EH (cell line): ENCODE data around the gene MCCC2.
"Not testable (repeated sequence)": the region's sequence is repeated elsewhere in the genome, so short reads cannot be mapped to it uniquely, and the experiment has no call there.

Source experiments
- DNase-seq: peaks from one replicate; pipeline ENCODE4 v3.0.0-alpha.2; 2015; ENCODE audit warnings: low read depth

Gene MCCC2

GRCh38 chr5:71586941-71587765, at the start of gene MCCC2:
TSS of gene MCCC2 (plus strand) at chr5:71587340. CDS start at chr5:71587426, 86 bp downstream.
- DNase-seq, result peak; percentile 96

DNA sequence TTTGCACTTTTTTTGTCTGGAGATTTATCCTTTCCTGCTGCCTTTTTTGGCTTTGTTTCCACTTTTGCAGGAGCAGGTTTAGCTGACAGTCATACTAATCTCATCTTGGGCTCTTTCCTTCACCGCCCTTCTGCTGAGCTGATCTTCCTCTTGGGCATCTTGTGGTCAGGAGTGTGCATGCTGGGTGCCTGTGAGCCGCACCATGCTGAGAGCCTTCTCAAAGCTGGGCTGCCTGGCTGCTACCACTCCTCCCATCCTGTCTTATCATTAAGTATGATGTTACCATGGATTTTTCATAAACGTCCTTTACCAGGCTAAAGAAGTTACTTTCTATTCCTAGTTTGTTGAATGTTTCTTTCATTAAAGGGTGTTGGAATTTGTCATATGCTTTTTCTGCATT, 49.5 kb upstream of the MCCC2 start:
- peak; percentile 9 for DNase-seq

GRCh38 chr5:71550885-71551284, 36.3 kb upstream of the MCCC2 start:
- not testable (repeated sequence) for DNase-seq

DNA sequence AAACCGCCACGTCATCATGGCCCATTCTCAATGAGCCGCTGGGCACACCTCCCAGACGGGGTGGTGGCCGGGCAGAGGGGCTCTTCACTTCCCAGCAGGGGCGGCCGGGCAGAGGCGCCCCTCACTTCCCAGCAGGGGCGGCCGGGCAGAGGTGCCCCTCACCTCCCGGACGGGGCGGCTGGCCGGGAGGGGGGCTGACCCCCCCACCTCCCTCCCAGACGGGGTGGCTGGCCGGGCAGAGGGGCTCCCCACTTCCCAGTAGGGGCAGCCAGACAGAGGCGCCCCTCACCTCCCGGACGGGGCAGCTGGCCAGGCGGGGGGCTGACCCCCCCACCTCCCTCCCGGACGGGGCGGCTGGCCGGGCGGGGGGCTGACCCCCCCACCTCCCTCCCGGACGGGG, 35.6 kb upstream of the MCCC2 start:
- DNase-seq, result not testable (repeated sequence)

- DNase-seq, result not testable (repeated sequence)
Observed at GRCh38 chr5:71552026-71552749, 35.0 kb upstream of the MCCC2 start.

- DNase-seq, result no peak
Observed at GRCh38 chr5:71563161-71563560, 24.0 kb upstream of the MCCC2 start.

DNA sequence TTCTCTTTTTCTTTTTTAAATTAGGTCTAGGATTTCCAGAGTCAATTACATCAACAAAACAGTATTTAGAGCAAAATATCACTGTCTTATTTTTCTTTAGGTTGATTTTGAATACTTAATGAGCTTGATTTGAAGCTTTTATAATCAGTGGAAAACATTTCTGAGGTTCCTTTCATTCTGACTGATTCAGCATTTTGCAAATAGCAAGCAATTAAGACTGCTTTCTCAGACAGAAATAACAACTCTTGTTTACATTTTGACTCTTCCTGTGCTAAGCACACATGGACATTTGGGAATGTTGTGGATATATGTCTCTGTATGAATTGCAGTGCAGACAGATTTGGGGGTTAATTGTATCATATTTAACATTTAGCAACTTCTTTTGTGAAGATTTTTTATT, 22.2 kb upstream of the MCCC2 start:
- peak; percentile 16 for DNase-seq

GRCh38 chr5:71569748-71570509, 17.2 kb upstream of the MCCC2 start:
- no peak for DNase-seq

DNA sequence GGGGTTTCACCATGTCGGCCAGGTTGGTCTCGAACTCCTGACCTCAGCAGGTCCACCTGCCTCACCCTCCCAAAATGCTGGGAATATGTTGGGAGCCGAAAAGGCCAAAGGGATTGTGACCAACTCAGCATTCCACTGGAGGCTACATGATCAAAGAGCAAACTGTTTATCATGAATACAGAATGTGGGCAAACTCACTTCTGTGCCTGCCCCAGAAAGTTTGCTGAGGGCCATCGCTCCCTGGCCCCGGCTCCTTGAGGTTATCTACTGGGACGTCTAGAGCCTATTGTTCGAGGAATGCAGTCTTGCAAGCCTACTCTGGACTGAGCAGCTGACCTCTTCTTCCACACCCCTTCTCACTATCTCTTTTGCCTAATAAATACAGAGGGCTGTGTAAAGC, 15.3 kb upstream of the MCCC2 start:
- not testable (repeated sequence) for DNase-seq

GRCh38 chr5:71573591-71573990, 13.5 kb upstream of the MCCC2 start:
- peak; percentile 4 for DNase-seq

DNA sequence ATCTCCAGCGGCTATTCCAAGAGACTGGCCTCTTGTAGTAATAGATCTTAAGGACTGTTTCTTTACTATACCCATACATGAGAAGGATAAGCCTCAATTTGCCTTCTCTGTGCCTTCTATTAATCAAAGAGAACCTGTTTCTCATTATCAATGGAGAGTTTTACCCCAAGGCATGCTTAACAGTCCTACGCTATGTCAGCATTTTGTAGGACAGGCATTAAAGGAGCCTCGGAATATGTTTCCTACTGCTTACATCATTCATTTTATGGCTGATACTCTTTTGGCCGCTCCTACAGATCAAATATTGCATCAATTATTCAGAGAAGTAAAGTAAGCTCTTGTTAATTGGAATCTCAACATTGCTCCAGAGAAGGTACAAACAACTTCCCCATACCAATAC, 11.6 kb upstream of the MCCC2 start:
- DNase-seq, result not testable (repeated sequence)

- no peak for DNase-seq
Observed at GRCh38 chr5:71576241-71576640, 10.9 kb upstream of the MCCC2 start.

DNA sequence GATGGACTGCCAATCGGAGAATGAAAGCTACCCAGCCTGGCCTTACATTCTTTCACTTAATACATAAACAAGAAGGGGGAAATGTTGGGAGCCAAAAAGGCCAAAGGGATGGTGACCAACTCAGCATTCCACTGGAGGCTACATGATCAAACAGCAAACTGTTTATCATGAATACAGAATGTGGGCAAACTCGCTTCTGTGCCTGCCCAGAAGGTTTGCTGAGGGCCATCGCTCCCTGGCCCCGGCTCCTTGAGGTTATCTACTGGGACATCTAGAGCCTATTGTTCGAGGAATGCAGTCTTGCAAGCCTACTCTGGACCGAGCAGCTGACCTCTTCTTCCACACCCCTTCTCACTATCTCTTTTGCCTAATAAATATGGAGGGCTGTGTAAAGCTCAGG, 9.3 kb upstream of the MCCC2 start:
- not testable (repeated sequence) for DNase-seq

DNA sequence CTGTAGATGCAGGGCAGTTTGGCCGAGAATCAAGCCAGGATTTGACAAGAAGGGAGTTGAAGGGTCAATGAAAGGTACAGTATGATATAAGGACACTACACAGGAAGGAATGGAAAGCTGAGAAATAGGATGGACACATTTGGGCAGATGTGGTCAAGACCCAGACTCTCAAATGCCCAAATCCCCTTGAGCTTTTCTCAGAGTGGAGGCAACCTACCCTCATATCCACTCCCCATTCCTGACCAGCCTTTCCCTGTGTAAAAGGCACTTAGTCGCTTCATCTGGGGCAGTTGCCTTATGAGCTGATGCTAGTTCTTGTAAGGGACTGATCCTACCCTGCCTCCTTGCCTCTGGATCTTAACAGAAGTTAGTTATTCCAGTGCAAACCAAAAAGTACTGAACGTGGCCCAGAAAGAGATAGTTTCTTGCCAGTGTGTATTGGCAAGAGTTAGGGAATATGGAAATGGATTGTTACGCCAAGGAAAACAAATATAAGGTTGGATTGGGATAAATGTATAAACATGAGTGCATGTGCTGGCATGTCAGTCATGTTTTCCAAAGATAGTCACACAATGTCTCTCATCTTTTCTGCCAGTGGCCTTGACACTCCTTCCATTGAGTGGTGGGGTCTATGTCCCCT, 4.1 kb upstream of the MCCC2 start:
- DNase-seq, result no peak

GRCh38 chr5:71586052-71586940, 844 bp upstream of the MCCC2 start:
- DNase-seq, result no peak

DNA sequence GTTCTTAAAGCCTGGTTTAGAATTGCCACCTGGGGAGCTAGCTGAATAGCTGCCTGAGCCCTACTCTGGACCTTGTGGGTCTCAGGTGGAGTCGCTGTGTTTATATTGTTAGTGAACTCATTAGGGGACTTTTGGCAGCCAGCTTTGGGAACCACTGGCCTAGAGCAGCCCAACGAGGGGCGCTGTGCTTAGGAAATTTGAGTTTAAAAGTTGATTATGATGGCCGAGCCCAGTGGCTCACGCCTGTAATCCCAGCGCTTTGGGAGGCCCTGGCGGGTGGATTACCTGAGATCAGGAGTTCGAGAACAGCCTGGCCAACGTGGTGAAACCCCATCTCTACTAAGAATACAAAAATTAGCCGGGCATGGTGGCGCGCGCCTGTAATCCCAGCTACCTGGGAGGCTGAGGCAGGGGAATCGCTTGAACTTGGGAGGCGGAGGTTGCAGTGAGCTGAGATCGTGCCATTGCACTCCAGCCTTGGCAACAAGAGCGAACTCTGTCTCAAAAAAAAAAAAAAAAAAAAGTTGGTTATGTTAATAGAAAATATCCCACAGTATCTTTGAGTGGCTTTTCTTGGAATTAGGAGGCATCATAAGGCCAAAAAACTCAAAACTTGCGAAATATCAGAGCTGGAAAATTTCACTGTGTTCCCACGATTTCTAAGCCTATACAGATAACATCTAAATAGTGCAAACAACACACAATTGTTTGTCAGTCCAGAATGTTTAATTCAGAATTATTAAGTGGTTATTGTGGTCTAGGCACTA, 809 bp downstream of the MCCC2 start:
- DNase-seq, result no peak

GRCh38 chr5:71588533-71588885, 1.4 kb downstream of the MCCC2 start:
- no peak for DNase-seq

- no peak for DNase-seq
Observed at GRCh38 chr5:71589903-71590302, 2.8 kb downstream of the MCCC2 start.

DNA sequence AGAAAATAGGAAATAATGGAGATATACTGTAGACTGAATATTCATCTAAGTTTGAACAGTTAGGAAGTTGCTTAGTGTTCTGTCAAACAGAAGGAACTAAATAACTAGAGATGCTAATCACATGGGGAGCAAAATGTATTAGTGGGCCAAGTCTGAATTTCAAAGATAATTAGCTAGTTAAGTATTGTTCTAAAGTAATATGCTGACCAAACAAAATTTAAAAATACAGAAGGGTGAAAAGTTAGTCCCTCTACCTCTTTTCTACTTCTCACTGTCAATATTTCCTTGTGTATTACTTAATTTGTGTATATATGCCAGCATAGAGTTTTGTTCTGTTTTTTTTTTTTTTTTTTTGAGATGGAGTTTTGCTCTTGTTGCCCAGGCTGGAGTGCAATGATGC, 4.0 kb downstream of the MCCC2 start:
- DNase-seq, result no peak

- DNase-seq, result no peak
Observed at GRCh38 chr5:71596169-71596568, 9.0 kb downstream of the MCCC2 start.
